ENCODE measurements around the gene BABAM2.

BABAM2 gene

GRCh38 chr2:28135324-28135723 lies 244.8 kb downstream of the BABAM2 start:
- Mint-ChIP-seq H3K4me3 (no peak overlapping the region), H3K36me3 (peaks cover 20% of the 10 kb centered on the region), H3K4me1 (peaks cover 22% of the 10 kb centered on the region), H3K27me3 (no peaks in the 10 kb centered on the region), H3K27ac (no peak overlapping the region), H3K9me3 (no peaks in the 10 kb centered on the region)
- DNase-seq, result no peak
- CTCF ChIA-PET, result no interaction called here

DNA sequence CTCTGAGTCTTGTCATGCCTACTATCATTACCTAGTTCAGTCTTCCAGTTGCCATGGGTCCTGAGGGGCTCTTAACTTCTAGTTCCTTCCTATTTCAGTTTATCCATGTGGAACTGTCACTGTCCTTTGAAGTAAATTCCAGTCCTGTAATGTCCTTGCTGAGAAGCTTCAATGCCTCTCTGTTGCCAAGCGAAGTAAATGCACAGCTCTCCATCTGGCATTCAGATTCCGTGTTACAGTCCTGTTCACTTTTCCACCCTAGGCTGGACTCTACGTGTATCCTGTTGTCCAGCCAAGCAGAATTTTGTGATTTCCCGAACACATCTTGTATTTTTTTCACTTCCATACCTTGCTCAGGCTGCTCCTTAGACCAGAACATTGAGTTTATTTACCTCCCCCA lies 245.3 kb downstream of the BABAM2 start:
- peaks cover 20% of the 10 kb centered on the region for H3K36me3 Mint-ChIP-seq
- CTCF ChIA-PET, result no interaction called here
- no peak for DNase-seq
- no peak overlapping the region for H3K27ac Mint-ChIP-seq
- no peaks in the 10 kb centered on the region for H3K27me3 Mint-ChIP-seq
- peaks cover 22% of the 10 kb centered on the region for H3K4me1 Mint-ChIP-seq
- H3K4me3 Mint-ChIP-seq, result no peak overlapping the region
- no peaks in the 10 kb centered on the region for H3K9me3 Mint-ChIP-seq

DNA sequence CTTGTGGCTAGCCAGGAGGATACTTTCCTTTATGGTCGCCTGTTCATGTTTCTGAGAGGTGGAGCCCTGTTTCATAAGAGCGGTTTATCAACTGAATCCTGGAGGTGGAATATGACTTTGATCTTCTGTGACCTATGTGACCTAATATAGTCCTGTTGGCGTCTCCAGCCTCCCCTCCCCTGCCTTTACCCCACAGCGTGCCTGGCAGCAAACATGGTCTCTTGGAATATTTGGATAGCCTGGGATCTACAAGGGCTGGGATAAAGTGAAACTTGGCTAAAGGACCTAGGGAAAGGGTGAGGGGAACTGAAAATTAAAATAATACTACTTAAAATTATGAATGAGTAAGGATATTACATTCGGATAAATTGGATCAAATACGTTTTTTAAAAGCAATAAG lies 246.0 kb downstream of the BABAM2 start:
- no peak for DNase-seq
- CTCF ChIA-PET, result no interaction called here
- Mint-ChIP-seq H3K9me3 (no peaks in the 10 kb centered on the region), H3K27me3 (no peaks in the 10 kb centered on the region), H3K36me3 (peaks cover 21% of the 10 kb centered on the region), H3K4me1 (peaks cover 22% of the 10 kb centered on the region), H3K27ac (no peak overlapping the region), H3K4me3 (no peak overlapping the region)

- peaks cover 21% of the 10 kb centered on the region for H3K36me3 Mint-ChIP-seq
- H3K4me1 Mint-ChIP-seq, result peaks cover 22% of the 10 kb centered on the region
- no peaks in the 10 kb centered on the region for H3K27me3 Mint-ChIP-seq
- H3K9me3 Mint-ChIP-seq, result no peaks in the 10 kb centered on the region
- no peak overlapping the region for H3K4me3 Mint-ChIP-seq
- CTCF ChIA-PET, result no interaction called here
- no peak for DNase-seq
- H3K27ac Mint-ChIP-seq, result no peak overlapping the region
Observed at GRCh38 chr2:28137221-28137620, 246.7 kb downstream of the BABAM2 start.

DNA sequence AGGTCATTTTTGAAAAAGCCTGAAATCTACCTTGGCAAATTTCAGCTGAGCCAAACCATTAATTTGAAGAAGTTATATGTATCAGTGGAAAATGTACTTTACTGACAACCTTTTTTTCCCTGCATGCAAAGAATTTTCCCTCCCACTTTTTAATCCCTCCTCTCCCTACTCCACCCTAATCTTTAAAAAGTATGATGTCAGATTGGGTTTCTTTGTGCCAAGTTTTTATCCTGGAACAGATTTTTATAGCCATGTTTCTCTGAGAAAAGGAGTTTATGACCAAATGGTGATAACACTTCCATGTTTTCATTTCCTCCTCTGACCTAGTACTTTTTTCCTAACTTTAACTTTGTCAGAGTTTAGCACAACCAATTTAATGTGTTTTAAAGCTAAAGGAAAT lies 251.9 kb downstream of the BABAM2 start:
- Mint-ChIP-seq H3K27ac (no peak overlapping the region), H3K36me3 (peaks cover 8% of the 10 kb centered on the region), H3K9me3 (peaks cover 2% of the 10 kb centered on the region), H3K4me3 (no peak overlapping the region), H3K27me3 (no peaks in the 10 kb centered on the region), H3K4me1 (no peaks in the 10 kb centered on the region)
- DNase-seq, result no peak
- CTCF ChIA-PET, result no interaction called here

DNA sequence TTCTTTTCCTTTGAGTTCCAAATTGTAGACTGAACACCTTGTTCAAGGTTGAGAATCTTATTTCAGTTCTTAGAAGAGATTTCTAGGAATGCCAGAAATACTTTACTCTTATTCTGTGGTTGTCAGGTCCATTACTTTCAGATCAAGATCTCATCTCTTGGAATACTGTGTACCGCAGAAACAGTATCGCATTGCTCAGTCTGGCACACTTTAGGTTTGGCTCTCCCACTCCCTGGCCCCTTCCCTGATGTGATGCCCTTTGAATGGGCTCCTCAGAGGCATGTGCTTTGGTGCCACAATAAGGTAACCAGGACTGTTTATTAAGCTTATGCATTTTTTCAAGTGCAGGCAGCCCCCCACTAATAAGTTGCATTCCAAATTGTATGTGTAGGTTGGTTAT lies 257.5 kb downstream of the BABAM2 start:
- no peaks in the 10 kb centered on the region for H3K4me1 Mint-ChIP-seq
- no peak overlapping the region for H3K4me3 Mint-ChIP-seq
- no peaks in the 10 kb centered on the region for H3K27me3 Mint-ChIP-seq
- peaks cover 21% of the 10 kb centered on the region for H3K36me3 Mint-ChIP-seq
- CTCF ChIA-PET, result no interaction called here
- no peak overlapping the region for H3K27ac Mint-ChIP-seq
- DNase-seq, result no peak
- peaks cover 17% of the 10 kb centered on the region for H3K9me3 Mint-ChIP-seq

GRCh38 chr2:28148566-28148965 lies 258.0 kb downstream of the BABAM2 start:
- CTCF ChIA-PET, result no interaction called here
- Mint-ChIP-seq H3K9me3 (peaks cover 17% of the 10 kb centered on the region), H3K4me3 (no peak overlapping the region), H3K27me3 (no peaks in the 10 kb centered on the region), H3K4me1 (no peaks in the 10 kb centered on the region), H3K27ac (no peak overlapping the region), H3K36me3 (peaks cover 23% of the 10 kb centered on the region)
- DNase-seq, result no peak

DNA sequence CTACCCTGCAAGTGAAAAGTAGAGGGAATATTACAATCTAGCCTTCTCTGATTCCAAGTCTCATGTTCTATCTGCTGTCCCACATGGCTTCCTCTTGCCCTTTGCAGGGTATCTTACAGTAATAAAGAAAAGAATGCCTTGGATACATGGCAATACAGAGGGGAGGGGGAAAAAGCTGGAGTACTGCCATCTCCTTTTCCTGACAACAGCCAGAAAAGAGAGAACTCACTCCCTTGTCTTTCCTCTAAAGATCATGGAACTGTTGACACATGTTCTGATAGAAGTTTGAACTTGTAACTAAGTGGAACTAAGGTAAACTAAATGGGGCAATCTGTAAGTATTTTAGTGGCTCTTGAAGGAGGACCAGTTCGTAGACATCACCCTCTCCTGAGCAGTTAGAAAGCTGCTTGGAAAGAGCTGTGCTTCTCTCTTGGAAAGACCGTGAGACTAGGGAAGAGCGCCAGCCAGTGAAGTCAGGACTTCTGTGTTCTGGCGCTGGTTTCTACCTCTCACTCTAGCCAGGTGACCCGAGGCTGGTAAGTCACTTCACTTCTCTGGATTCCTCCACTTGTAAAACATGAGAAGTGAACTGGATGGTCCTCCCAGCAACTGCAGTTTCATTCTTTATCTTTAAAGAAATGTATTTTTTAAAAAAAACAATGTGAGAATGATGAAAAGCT lies 259.8 kb downstream of the BABAM2 start:
- Mint-ChIP-seq H3K4me1 (no peaks in the 10 kb centered on the region), H3K36me3 (peaks cover 32% of the 10 kb centered on the region), H3K9me3 (peaks cover 20% of the 10 kb centered on the region), H3K27me3 (no peaks in the 10 kb centered on the region), H3K27ac (no peak overlapping the region), H3K4me3 (no peak overlapping the region)
- CTCF ChIA-PET, result interaction anchor here (1.1 kb wide), 1 partner anchor 19 kb away, joined by 3 read pairs; no protein-coding TSS in a partner anchor
- DNase-seq, result no peak

- no peaks in the 10 kb centered on the region for H3K27me3 Mint-ChIP-seq
- no peak overlapping the region for H3K27ac Mint-ChIP-seq
- H3K4me3 Mint-ChIP-seq, result no peak overlapping the region
- CTCF ChIA-PET, result interaction anchor here (1.1 kb wide), 1 partner anchor 18 kb away, joined by 3 read pairs; no protein-coding TSS in a partner anchor
- no peaks in the 10 kb centered on the region for H3K4me1 Mint-ChIP-seq
- no peak for DNase-seq
- H3K36me3 Mint-ChIP-seq, result peaks cover 36% of the 10 kb centered on the region
- H3K9me3 Mint-ChIP-seq, result peaks cover 25% of the 10 kb centered on the region
Observed at GRCh38 chr2:28150994-28151393, 260.5 kb downstream of the BABAM2 start.

- H3K36me3 Mint-ChIP-seq, result peaks cover 40% of the 10 kb centered on the region
- no peak for DNase-seq
- no peak overlapping the region for H3K4me3 Mint-ChIP-seq
- no peaks in the 10 kb centered on the region for H3K27me3 Mint-ChIP-seq
- CTCF ChIA-PET, result no interaction called here
- H3K9me3 Mint-ChIP-seq, result peaks cover 27% of the 10 kb centered on the region
- no peaks in the 10 kb centered on the region for H3K4me1 Mint-ChIP-seq
- H3K27ac Mint-ChIP-seq, result no peak overlapping the region
Observed at GRCh38 chr2:28152585-28153280, 262.2 kb downstream of the BABAM2 start.

GRCh38 chr2:28153851-28154250 lies 263.3 kb downstream of the BABAM2 start:
- H3K9me3 Mint-ChIP-seq, result peaks cover 18% of the 10 kb centered on the region
- no peak overlapping the region for H3K27ac Mint-ChIP-seq
- H3K27me3 Mint-ChIP-seq, result no peaks in the 10 kb centered on the region
- H3K36me3 Mint-ChIP-seq, result peaks cover 35% of the 10 kb centered on the region
- no peaks in the 10 kb centered on the region for H3K4me1 Mint-ChIP-seq
- no peak overlapping the region for H3K4me3 Mint-ChIP-seq
- CTCF ChIA-PET, result no interaction called here
- DNase-seq, result no peak

- H3K4me1 Mint-ChIP-seq, result no peaks in the 10 kb centered on the region
- H3K9me3 Mint-ChIP-seq, result peaks cover 12% of the 10 kb centered on the region
- H3K27me3 Mint-ChIP-seq, result no peaks in the 10 kb centered on the region
- peaks cover 36% of the 10 kb centered on the region for H3K36me3 Mint-ChIP-seq
- H3K4me3 Mint-ChIP-seq, result no peak overlapping the region
- no peak overlapping the region for H3K27ac Mint-ChIP-seq
- CTCF ChIA-PET, result interaction anchor here (0.7 kb wide), 1 partner anchor 15 kb away, joined by 4 read pairs; no protein-coding TSS in a partner anchor
- no peak for DNase-seq
Observed at GRCh38 chr2:28155086-28155485, 264.6 kb downstream of the BABAM2 start.

DNA sequence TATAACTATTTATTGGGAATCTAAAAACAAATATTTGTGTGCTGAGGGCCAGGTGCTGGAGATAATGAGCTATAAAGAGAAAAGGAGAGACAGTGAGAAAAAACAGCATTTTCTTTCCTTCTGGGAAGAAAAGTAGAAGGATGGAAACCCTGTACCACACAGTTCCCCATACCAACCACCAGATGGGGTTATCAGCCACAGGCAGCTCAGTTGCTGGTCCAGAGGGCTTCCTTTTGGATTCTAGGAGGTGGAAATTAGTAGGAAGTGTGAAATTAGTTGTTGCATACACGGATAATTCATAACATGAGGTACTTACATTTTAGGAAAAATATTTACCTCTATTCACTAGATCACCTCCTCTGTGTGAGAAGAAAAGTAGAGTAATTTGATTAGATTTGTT lies 265.1 kb downstream of the BABAM2 start:
- CTCF ChIA-PET, result interaction anchor here (0.7 kb wide), 1 partner anchor 15 kb away, joined by 4 read pairs; no protein-coding TSS in a partner anchor
- H3K4me1 Mint-ChIP-seq, result no peaks in the 10 kb centered on the region
- H3K27ac Mint-ChIP-seq, result no peak overlapping the region
- H3K27me3 Mint-ChIP-seq, result no peaks in the 10 kb centered on the region
- H3K4me3 Mint-ChIP-seq, result no peak overlapping the region
- peaks cover 12% of the 10 kb centered on the region for H3K9me3 Mint-ChIP-seq
- H3K36me3 Mint-ChIP-seq, result peaks cover 32% of the 10 kb centered on the region
- DNase-seq, result peak; percentile 27

DNA sequence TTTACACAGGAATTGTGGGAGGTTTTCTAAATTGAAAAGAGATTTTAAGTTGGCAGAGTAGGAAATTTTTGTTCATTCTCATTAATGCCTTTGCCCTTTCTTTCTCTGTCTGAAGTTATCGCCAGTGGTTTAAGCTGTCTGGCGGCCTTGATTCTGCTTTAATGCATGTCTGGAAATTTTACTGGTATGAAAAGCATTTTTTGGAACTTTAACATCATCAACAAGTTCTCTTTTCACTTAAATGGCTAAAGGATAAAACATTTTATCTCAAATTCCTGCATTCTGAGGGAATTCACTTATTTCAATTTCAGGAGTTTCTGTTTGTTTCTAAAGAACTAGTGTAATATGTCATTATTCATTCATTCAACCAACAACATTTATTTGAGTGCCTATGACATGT lies 268.3 kb downstream of the BABAM2 start:
- no peak overlapping the region for H3K4me3 Mint-ChIP-seq
- H3K9me3 Mint-ChIP-seq, result peaks cover 12% of the 10 kb centered on the region
- no peak overlapping the region for H3K27ac Mint-ChIP-seq
- H3K27me3 Mint-ChIP-seq, result no peaks in the 10 kb centered on the region
- no peak for DNase-seq
- H3K36me3 Mint-ChIP-seq, result peaks cover 23% of the 10 kb centered on the region
- CTCF ChIA-PET, result no interaction called here
- no peaks in the 10 kb centered on the region for H3K4me1 Mint-ChIP-seq

- no peak overlapping the region for H3K27ac Mint-ChIP-seq
- peaks cover 3% of the 10 kb centered on the region for H3K9me3 Mint-ChIP-seq
- DNase-seq, result no peak
- CTCF ChIA-PET, result no interaction called here
- H3K36me3 Mint-ChIP-seq, result peaks cover 13% of the 10 kb centered on the region
- H3K27me3 Mint-ChIP-seq, result no peaks in the 10 kb centered on the region
- no peaks in the 10 kb centered on the region for H3K4me1 Mint-ChIP-seq
- no peak overlapping the region for H3K4me3 Mint-ChIP-seq
Observed at GRCh38 chr2:28160986-28161425, 270.5 kb downstream of the BABAM2 start.

All from activated naive CD4-positive, alpha-beta T cell treated with anti-CD3 and anti-CD28 coated beads, Interleukin-2, amount 10 ng/mL, durations not matched to agents 7 days and 5 days (primary cell).